ENCODE data around the gene GCLM.

The GCLM gene

DNA sequence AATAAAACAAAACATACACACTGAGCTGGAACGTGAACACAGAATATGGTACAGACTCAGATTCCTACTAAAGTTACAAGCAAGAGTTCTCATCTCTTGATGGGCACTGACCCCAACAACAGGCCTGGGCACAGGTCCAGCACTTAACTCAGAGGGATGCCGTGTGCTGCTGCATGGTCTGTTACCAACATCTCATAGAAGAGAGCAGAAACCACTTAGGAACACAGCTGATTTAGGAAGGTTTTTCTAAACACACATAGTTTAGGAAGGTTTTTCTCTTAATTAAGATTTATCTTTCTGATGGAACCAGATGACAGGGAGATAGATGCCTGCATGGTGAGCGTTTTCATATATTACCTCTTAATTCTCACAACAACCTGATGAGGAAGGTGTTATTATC, 1.5 kb downstream of the GCLM start:
- H3K9me3 Mint-ChIP-seq (ENCODE audit: low read depth): no peaks in the 10 kb centered on the region
- H3K27ac Mint-ChIP-seq: no peak overlapping the region

DNA sequence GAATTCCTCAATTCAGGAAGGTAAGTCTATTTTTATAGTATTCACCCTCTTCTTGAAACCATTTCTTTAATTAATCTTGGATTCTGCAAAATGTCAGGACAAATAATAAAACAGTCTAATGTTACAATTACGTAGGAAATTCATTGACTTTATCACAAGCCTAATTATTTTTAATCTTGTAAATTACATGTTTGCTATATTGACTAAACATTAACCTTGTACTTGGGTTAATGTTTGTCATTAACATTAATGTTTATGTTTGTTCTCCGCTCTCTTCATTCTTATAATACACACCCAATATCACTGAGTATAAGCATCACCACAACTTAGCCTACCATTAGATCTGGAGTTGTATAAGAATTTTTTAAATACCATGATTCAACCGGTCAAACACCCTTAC, 2.8 kb downstream of the GCLM start:
- peak overlapping the region; percentile 36 for H3K4me3 Mint-ChIP-seq

More for the DNA sequence above, 1.5 kb downstream of the GCLM start:
- no peaks in the 10 kb centered on the region for H3K27me3 Mint-ChIP-seq
- H3K36me3 Mint-ChIP-seq: no peaks in the 10 kb centered on the region
- H3K4me3 Mint-ChIP-seq: peak overlapping the region; percentile 97
- peaks cover 43% of the 10 kb centered on the region for H3K4me1 Mint-ChIP-seq (ENCODE audit: low read depth)

DNA sequence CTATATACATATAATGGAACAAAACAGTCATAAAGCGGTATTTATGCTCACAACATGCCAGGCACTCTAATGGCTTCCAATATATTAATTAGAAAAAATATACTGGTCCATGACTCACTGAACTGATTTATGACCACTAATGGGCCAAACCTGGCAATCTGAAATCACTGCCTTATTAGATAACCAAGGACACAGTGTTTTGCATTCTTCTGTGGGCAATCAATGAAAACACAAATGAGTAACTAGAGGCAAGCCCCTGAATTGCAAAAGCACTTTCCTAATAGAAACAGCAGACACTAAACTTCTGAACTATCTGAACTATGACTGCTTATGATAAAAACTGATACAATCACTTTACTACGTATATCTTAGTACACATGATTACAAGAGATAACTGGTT, 3.5 kb downstream of the GCLM start:
- Mint-ChIP-seq H3K36me3 (peaks cover 6% of the 10 kb centered on the region), H3K4me3 (no peak overlapping the region), H3K4me1 (ENCODE audit: low read depth) (peaks cover 43% of the 10 kb centered on the region), H3K27ac (no peak overlapping the region), H3K9me3 (ENCODE audit: low read depth) (no peaks in the 10 kb centered on the region), H3K27me3 (no peaks in the 10 kb centered on the region)

More for the DNA sequence above, 2.8 kb downstream of the GCLM start:
- Mint-ChIP-seq H3K4me1 (ENCODE audit: low read depth) (peaks cover 43% of the 10 kb centered on the region), H3K27ac (no peak overlapping the region), H3K36me3 (peaks cover 2% of the 10 kb centered on the region), H3K9me3 (ENCODE audit: low read depth) (no peaks in the 10 kb centered on the region), H3K27me3 (no peaks in the 10 kb centered on the region)

DNA sequence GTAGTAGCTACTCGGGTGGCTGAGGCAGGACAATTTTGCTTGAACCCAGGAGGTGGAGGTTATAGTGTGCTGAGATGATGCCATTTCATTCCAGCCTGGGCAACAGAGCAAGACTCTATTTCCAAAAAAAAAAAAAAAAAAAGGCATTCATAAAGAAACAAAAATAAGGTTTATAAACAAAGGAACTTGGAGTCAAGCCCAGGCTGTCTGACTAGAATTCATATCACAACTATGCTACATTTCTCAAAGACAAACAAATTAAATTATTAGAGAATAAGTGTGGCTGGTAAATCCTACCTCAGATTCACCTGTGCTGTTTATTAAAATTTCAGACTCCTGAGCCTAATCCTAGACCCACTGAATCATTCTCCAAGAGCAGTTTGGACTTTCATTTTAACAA, 4.2 kb downstream of the GCLM start:
- peaks cover 41% of the 10 kb centered on the region for H3K4me1 Mint-ChIP-seq (ENCODE audit: low read depth)
- no peaks in the 10 kb centered on the region for H3K27me3 Mint-ChIP-seq
- no peak overlapping the region for H3K27ac Mint-ChIP-seq
- peaks cover 6% of the 10 kb centered on the region for H3K36me3 Mint-ChIP-seq
- no peak overlapping the region for H3K4me3 Mint-ChIP-seq
- no peaks in the 10 kb centered on the region for H3K9me3 Mint-ChIP-seq (ENCODE audit: low read depth)

DNA sequence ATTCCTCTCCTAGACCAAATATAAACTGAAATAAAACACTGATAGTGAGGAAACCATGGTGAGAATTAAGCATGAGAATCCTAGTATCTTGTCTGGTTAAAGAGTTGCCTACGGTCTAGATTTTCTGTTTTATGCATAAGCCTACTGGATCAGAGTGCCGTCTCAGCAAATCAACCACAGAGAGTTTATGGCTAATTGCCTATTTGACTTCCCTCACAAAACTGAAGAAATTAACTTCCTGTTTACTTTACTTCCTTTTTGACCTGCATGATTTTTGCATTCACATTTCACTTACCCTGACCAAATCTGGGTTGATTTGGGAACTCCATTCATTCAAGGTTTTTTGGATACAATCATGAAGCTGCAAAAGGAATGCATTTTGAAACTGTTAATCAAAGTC, 5.0 kb downstream of the GCLM start:
- H3K4me3 Mint-ChIP-seq: no peak overlapping the region
- peaks cover 6% of the 10 kb centered on the region for H3K36me3 Mint-ChIP-seq
- no peaks in the 10 kb centered on the region for H3K9me3 Mint-ChIP-seq (ENCODE audit: low read depth)
- H3K27ac Mint-ChIP-seq: peak overlapping the region; percentile 13
- H3K27me3 Mint-ChIP-seq: no peaks in the 10 kb centered on the region
- H3K4me1 Mint-ChIP-seq (ENCODE audit: low read depth): peaks cover 38% of the 10 kb centered on the region

DNA sequence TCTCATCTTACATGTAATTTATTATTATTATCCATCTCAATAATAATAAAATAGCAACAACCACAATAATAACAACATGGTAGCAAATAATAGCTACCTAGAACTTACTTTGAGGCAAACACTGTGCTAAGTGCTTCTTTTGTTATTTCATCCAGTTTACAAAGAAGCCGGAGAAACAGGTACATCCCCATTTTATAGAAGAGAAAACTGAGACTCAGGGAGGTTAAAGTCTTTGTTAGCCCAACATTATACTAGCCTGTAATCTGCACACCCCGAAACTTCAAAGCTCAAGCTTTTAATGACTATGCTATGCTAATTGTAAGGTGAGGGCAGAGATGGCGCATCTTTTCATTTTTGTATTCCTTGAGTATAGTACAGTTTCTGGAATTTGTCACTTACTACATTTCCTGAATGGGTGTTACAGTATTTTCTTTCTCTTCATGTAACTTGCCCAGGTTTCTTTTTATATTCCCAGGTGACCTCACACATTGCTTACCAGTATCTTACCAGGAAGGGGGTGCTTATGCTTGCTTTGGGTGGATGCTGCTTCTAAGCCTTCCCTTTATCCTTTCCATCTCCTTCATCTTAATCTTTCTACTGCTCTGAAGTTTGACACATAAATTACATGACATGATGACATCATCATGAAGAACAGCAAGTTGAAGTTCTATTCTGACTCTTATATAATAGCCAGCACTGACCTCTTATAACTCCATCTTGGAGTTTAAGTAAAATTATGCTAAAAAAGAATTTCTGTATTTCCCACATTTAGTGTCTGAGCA, 8.3 kb downstream of the GCLM start:
- H3K4me1 Mint-ChIP-seq (ENCODE audit: low read depth): peaks cover 14% of the 10 kb centered on the region
- H3K27me3 Mint-ChIP-seq: no peaks in the 10 kb centered on the region
- peaks cover 9% of the 10 kb centered on the region for H3K36me3 Mint-ChIP-seq
- H3K9me3 Mint-ChIP-seq (ENCODE audit: low read depth): no peaks in the 10 kb centered on the region
- no peak overlapping the region for H3K4me3 Mint-ChIP-seq
- H3K27ac Mint-ChIP-seq: no peak overlapping the region

DNA sequence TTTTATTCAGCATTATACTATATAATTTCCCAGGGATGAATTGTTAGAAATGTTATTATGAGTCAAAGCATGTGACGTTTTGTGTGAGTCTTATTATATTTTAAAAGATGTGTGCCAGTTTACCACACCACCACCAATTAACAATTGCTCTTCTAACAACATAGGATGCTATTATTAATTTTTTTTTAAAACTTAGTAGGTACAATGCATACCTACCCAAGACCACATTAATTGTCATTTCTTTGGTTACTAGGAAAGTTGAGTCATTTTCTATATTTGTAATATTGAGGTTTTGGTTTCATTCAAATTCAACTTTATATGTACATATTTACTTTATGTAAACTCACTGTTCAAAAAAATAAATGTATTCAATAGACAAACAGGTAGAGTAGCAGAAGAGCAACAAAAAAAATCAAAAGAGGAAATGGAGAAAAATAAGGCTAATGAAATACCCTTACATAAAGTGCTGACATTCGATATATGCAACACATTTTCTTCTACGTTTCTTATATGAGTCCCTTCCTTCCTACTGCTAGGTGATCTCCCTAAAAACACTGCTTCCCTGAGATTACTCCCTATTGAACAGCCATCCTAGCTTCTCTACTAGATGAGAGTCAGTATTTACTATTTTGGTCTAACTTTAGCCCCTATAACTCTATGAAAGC, 9.6 kb downstream of the GCLM start:
- Mint-ChIP-seq H3K4me1 (ENCODE audit: low read depth) (peaks cover 10% of the 10 kb centered on the region), H3K27me3 (no peaks in the 10 kb centered on the region), H3K4me3 (no peak overlapping the region), H3K27ac (no peak overlapping the region), H3K36me3 (peaks cover 9% of the 10 kb centered on the region), H3K9me3 (ENCODE audit: low read depth) (no peaks in the 10 kb centered on the region)

DNA sequence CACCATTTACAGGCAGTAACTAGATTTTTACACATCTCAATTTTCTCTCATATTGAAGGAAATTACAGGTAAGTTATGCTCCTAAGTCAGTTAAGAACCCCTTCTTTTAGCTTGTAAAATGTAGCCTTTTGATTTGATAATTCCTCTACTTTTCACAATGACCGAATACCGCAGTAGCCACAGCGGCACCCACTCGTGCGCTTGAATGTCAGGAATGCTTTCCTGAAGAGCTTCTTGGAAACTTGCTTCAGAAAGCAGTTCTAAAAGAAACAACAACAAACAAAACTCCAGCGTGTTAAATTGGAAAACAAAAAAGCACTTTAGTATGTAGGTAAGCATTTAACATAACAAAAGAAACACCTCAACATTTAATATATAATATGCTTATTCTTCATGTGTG, 20.3 kb downstream of the GCLM start:
- H3K27ac Mint-ChIP-seq: no peak overlapping the region
- H3K4me3 Mint-ChIP-seq: no peak overlapping the region
- H3K4me1 Mint-ChIP-seq (ENCODE audit: low read depth): no peaks in the 10 kb centered on the region
- peaks cover 13% of the 10 kb centered on the region for H3K36me3 Mint-ChIP-seq
- no peaks in the 10 kb centered on the region for H3K27me3 Mint-ChIP-seq
- no peaks in the 10 kb centered on the region for H3K9me3 Mint-ChIP-seq (ENCODE audit: low read depth)

DNA sequence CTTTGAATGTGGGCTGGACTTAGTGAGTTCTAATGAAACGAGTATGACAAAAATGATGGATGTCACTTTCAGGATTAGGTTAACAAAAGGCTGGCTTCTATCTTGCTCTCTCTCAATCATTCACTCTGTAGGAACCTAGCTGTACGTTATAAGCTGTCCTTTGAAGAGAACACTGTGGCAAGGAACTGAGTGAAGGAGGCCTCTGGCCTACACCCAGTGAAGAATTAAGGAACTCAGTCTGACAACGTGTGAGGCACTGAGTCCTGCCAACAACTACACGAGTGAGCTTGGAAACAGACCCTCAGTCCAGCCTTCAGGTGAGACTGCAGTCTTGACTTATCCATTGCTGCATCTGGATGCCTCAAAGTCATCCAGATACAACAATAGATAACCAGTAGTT, 27.0 kb downstream of the GCLM start:
- Mint-ChIP-seq H3K9me3 (ENCODE audit: low read depth) (no peaks in the 10 kb centered on the region), H3K36me3 (peaks cover 5% of the 10 kb centered on the region), H3K27me3 (no peaks in the 10 kb centered on the region), H3K4me3 (no peak overlapping the region), H3K4me1 (ENCODE audit: low read depth) (peaks cover 20% of the 10 kb centered on the region), H3K27ac (no peak overlapping the region)

DNA sequence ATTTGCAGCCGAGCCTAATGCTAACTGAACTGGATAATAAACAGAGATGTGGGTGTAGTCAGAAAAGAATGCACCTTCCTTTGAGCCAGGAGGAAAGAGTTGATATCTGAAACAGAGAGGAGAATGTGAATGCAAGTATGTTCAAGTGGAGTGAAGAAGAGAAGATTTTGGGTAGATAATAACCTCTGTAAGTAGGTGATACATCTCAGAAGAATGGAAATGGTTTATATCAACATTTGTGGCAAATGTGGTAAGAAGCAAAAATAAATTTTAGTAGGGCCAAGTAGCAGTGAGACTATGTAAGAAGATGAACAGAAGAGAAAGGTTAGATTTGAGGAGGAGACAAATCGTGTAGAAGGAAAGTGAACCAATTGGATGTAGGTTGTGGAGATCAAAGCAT, 28.5 kb downstream of the GCLM start:
- peak overlapping the region; percentile 35 for H3K27ac Mint-ChIP-seq

DNA sequence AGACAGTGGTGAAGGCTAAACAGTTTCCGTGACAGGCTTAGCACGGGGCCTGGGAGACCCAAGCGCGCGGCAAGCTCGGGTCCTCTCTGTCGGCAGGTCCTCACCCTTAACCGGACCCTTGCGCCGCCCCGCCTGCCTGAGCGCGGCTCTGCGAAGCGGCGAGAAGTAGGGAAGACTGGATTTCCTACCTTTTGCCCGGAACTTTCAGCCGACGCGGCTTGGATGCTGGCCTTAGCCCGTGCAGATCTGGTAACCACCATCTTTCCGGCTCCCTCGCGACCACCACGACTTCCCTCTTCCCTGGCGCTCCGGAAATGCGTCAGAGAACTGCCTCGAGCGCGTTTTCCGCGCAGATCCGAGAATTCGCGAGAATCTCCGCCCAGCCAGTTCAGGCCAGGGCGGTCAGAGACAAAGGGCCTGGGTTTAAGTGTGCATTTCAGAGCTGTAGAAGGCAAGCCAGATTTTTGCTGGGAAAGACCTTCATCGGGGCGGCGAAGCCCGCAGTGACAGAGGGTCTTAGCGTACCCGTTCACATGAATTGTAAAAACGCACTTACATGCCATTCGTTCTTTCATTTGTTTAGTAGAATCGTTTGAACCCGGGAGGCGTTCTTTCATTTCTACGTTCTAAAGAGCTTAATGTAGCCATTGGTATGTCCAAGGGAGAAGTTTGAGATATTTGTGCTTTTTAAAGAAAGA, 30.2 kb downstream of the GCLM start, which contains the start of gene DNTTIP2:
Gene DNTTIP2 (minus strand): TSS at position 318 of the 698 bp plus-strand sequence. CDS start 58 bp downstream, at position 260.
- Mint-ChIP-seq H3K4me1 (ENCODE audit: low read depth) (peaks cover 47% of the 10 kb centered on the region), H3K27me3 (no peaks in the 10 kb centered on the region), H3K27ac (peak within 1 kb of the TSS; percentile 99), H3K4me3 (peak within 1 kb of the TSS; percentile 97), H3K9me3 (ENCODE audit: low read depth) (no peaks in the 10 kb centered on the region), H3K36me3 (peaks cover 10% of the 10 kb centered on the region)

More for the DNA sequence above, 28.5 kb downstream of the GCLM start:
- Mint-ChIP-seq H3K4me1 (ENCODE audit: low read depth) (peaks cover 32% of the 10 kb centered on the region), H3K9me3 (ENCODE audit: low read depth) (no peaks in the 10 kb centered on the region), H3K36me3 (peaks cover 11% of the 10 kb centered on the region), H3K27me3 (no peaks in the 10 kb centered on the region), H3K4me3 (no peak overlapping the region)

DNA sequence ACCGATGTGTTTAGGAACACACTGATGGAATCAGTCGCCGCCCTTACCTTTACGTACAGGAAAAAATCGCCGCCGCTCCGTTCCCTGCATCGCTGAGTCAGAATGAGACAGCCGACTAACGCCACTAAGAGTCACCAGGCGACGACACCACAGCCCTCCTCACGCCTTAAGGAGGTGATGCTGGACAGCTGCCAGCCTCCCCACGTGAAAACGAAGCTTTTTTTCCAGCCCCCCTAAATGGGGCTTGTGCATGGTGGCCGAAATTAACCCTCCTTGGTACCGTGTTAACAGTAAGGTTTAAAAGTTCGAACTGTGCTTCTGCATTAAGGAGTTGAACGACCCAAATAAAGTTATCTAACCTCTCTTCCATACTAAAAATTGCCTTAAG, 30.7 kb downstream of the GCLM start:
- Mint-ChIP-seq H3K36me3 (peaks cover 9% of the 10 kb centered on the region), H3K4me1 (ENCODE audit: low read depth) (peaks cover 50% of the 10 kb centered on the region), H3K27me3 (no peaks in the 10 kb centered on the region), H3K4me3 (peak overlapping the region; percentile 97), H3K9me3 (ENCODE audit: low read depth) (no peaks in the 10 kb centered on the region), H3K27ac (peak overlapping the region; percentile 99)

DNA sequence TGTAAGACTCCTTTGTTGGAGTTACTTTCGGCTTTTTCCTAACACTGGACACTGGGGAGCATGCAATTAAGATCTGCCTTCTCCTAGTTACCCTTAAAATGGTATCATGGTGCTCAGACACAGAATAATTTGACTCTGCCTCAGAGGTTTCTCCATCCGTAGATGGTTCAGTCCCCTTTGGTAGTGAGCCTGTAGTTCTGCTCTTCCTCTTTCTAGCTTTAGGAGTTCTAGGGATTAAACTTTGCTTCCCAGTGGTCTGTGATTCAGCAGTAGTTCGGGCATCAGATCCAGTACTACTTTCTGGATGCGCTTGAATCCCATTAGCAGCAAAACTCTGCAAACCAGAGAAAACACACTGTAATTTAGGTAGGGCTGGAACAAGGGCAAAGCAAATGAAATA, 31.7 kb downstream of the GCLM start:
- H3K36me3 Mint-ChIP-seq: peaks cover 9% of the 10 kb centered on the region

DNA sequence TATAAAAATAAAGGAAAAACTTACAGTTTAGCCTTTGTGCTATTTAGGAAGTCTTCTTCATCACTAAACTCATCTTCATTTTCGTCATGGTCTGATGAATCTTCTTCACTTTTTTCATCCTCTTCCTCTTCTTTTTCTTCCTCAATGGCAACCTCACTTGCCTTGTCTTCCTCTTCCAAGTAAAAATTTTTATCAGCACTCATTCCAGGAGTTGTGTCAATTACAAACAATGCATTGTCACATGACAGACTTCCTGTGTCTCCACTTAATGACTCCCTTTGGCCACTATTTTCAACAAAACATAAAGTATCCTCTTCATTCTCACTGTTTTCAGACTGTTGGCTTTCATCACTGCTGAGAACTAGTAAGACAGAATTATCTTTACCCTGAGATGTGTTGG, 33.0 kb downstream of the GCLM start:
- no peaks in the 10 kb centered on the region for H3K9me3 Mint-ChIP-seq (ENCODE audit: low read depth)
- peak overlapping the region; percentile 97 for H3K4me3 Mint-ChIP-seq
- no peaks in the 10 kb centered on the region for H3K27me3 Mint-ChIP-seq
- peaks cover 13% of the 10 kb centered on the region for H3K36me3 Mint-ChIP-seq
- H3K27ac Mint-ChIP-seq: peak overlapping the region; percentile 88
- peaks cover 47% of the 10 kb centered on the region for H3K4me1 Mint-ChIP-seq (ENCODE audit: low read depth)

More for the DNA sequence above, 31.7 kb downstream of the GCLM start:
- H3K27me3 Mint-ChIP-seq: no peaks in the 10 kb centered on the region
- peak overlapping the region; percentile 12 for H3K27ac Mint-ChIP-seq
- H3K9me3 Mint-ChIP-seq (ENCODE audit: low read depth): no peaks in the 10 kb centered on the region
- H3K4me1 Mint-ChIP-seq (ENCODE audit: low read depth): peaks cover 47% of the 10 kb centered on the region
- peak overlapping the region; percentile 97 for H3K4me3 Mint-ChIP-seq

DNA sequence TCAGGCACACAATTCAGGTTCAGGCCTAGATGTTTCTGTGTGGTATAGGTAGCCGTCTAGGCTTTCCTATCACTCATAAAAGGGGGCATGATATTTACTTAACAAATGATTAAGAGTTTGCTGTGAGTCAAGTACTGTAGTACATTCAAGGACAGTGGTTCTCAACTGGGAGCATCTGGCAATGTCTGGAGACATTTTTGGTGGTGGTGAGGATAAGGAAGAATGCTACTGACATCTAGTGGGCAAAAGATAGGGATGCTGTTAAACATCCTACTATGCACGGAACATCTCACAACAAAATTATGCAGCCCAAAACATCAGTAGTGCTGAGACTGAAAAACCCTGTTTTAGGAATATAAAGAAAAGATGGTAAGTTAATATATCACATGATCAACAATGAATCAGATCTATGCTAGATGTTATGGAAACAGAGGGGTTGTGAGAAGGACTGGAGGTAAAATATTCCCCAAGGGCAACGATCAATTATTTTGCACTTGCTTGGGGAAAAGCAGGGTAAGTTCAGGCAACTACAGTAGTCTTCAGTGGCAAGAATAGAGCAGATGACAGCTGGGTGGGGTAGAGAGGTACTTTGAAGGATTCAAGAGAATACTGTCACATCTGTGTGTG, 35.1 kb downstream of the GCLM start:
- H3K36me3 Mint-ChIP-seq: peaks cover 18% of the 10 kb centered on the region
- peak overlapping the region; percentile 1 for H3K4me3 Mint-ChIP-seq
- no peaks in the 10 kb centered on the region for H3K27me3 Mint-ChIP-seq
- H3K27ac Mint-ChIP-seq: peak overlapping the region; percentile 30
- H3K9me3 Mint-ChIP-seq (ENCODE audit: low read depth): no peaks in the 10 kb centered on the region
- H3K4me1 Mint-ChIP-seq (ENCODE audit: low read depth): peaks cover 41% of the 10 kb centered on the region

Data from activated naive CD8-positive, alpha-beta T cell (primary cell).